GM12864 (cell line): Measurements from ENCODE around the gene FAM241B.

Source experiments
- DNase-seq: peaks from one replicate; pipeline ENCODE4 v3.0.0-alpha.2; 2011; ENCODE audit warnings: low read depth
- H3K4me3 ChIP-seq: 2 replicates; pipeline ENCODE4 v1.5.1; 2011; ENCODE audit warnings: mild to moderate bottlenecking, low read depth, low read length, control low read depth
- TF ChIP-seq, protein P1 (sequence below): IDR thresholded peaks from 2 replicates; pipeline ENCODE4 v1.5.1; 2011; ENCODE audit warnings: low read depth, mild to moderate bottlenecking, moderate library complexity, low read length, control low read depth, inconsistent platforms; ENCODE audit errors: missing control alignments

The FAM241B gene

DNA sequence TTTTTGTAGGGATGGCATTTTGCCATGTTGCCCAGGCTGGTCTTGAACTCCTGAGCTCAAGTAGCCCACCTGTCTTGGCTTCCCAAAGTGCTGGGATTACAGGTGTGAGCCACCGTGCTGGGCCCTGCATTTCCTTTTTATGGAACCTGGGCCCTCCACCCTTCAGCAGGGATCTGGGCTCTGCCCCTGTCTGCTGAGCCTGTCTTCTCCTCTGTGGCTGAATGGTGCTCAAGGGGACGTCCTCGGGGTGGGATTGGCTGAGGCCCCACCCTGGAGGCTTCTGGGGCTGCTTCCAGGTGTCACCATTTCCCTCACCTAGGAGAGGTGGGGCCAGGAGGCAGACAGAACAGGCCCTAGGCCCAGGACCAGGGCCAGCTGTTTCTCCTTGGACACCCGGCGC, 18.4 kb downstream of the FAM241B start:
- no peak overlapping the region for H3K4me3 ChIP-seq
- DNase-seq = no peak
- TF ChIP-seq, protein P1, sequence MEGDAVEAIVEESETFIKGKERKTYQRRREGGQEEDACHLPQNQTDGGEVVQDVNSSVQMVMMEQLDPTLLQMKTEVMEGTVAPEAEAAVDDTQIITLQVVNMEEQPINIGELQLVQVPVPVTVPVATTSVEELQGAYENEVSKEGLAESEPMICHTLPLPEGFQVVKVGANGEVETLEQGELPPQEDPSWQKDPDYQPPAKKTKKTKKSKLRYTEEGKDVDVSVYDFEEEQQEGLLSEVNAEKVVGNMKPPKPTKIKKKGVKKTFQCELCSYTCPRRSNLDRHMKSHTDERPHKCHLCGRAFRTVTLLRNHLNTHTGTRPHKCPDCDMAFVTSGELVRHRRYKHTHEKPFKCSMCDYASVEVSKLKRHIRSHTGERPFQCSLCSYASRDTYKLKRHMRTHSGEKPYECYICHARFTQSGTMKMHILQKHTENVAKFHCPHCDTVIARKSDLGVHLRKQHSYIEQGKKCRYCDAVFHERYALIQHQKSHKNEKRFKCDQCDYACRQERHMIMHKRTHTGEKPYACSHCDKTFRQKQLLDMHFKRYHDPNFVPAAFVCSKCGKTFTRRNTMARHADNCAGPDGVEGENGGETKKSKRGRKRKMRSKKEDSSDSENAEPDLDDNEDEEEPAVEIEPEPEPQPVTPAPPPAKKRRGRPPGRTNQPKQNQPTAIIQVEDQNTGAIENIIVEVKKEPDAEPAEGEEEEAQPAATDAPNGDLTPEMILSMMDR = no peak

DNA sequence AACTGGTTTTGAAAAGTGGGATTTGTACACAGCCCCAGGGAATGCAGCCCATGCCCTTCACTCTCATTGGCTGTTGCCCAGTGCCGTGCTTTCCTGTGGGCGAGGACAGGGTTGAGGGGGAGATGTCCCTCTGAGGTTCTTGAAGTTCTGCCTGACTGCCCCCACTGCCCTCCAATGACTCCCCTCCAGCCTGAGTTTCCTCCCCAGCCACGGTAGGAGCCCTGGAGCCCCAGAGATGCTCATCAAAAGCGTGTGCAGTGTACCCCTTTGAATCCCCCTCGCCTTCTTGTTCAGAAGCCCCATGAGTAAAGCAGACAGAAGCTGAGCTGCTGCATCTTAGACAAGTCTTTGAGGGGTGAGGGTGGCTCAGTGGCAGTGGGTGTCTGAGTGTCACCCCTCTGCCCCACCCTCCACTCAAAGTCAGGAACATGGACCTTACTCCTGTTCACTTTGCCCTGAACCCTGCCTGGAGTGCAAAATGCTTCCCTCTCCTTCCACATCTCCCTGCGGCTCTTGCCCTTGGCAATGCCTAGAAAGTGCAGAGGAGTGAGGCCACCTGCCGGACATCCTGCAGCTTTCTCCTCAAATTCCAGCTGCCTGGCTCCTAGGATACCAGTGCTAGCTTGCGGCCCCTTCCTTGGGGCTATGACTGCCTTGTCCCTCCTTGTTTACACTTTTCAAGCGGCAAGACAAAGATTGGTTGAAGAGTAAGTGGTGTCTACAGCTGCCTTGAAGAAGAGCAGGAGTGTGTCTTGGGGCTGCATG, 19.9 kb downstream of the FAM241B start:
- TF ChIP-seq, protein P1 = no peak
- DNase-seq = no peak

DNA sequence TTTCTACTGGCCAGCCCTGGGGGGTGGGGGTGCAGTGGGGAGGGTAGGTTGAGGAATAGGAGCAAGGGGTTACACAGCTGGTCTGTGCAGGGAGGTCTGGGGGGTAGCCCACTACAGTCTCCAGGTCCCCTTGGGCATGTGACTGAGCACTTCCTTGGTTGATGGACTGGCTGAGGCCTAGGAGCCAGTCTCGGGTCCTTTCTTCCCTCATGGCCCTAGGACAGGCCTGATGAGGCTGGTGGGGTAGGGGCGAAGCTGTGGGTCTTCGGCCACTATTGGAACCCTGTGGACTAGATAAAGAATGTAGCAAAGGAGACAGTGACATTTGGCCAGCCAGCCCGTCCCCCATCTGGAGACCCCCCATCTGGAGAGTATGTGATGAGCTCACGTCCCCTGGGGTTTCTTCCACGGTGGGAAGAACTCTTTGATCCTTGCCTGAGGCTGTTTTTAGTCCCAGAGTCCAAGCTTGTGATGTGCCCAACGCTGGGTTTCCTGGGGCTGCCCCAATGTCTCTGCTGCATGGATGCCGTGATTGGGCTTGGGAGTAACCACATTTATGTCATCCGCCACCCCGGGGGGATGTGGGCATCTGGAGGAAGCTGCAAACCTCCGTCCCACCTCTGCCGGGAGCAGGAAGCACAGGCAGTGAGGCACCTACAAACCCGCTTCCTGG, 20.7 kb downstream of the FAM241B start:
- TF ChIP-seq, protein P1 = no peak
- no peak for DNase-seq
- H3K4me3 ChIP-seq = no peak overlapping the region

More for the DNA sequence above, 19.9 kb downstream of the FAM241B start:
- no peak overlapping the region for H3K4me3 ChIP-seq

DNA sequence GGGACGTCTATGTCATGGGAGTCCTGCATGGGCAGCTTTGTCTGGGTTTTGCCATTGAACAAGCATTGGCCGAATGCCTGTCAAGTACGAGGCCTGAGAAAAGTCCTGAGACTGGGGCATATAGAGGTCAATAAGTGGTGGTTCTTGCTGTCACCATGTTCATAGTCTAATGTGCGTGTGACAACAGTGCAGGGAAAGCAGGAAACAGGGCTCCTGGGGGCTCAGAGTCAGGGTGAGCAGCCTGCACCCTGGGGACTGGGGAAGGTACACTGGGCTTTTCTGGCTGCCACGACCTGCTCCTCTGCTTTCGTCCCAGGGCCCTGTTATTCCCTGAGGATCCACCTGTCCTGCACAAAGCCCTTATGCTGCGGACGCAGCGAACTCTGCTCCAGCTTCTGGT, 21.3 kb downstream of the FAM241B start:
- TF ChIP-seq, protein P1 = no peak
- no peak for DNase-seq
- no peak overlapping the region for H3K4me3 ChIP-seq

DNA sequence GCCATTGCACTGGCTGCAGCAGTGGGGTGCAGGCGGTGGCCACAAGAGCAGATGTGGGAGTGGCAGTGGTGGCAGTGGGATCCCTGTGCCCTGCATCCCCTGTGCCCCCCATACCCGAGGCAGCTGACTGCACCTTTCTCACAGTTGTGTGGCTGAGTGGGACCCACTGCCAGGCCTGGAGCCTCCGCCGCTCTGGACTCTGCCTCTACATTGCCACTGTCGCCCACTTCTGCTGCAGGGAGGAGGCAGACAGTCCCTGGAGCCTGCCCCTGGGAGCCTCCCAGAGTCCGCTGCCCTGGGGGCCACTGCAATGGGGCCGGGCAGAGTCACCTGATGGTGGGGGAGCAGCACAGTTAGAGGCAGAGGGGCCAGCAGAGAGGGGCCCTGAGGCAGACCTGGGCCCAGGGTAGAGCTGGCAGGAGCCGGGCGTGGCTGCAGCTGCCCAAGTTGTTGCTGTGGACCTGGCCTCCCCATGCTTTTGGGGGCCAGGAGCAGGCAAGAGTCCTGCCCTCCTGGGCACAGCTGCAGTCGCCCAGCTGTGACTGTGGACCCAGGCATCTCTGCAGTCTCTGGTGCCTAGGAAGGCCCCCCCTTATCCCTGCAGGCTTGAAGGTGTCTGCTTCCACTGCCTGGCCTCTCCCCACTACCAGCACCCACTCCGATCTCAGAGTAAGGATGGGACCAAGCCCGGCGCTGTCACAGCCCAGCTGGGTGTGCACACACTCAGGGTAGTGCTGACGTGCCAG, 22.2 kb downstream of the FAM241B start:
- TF ChIP-seq, protein P1 = no peak
- no peak overlapping the region for H3K4me3 ChIP-seq
- no peak for DNase-seq

DNA sequence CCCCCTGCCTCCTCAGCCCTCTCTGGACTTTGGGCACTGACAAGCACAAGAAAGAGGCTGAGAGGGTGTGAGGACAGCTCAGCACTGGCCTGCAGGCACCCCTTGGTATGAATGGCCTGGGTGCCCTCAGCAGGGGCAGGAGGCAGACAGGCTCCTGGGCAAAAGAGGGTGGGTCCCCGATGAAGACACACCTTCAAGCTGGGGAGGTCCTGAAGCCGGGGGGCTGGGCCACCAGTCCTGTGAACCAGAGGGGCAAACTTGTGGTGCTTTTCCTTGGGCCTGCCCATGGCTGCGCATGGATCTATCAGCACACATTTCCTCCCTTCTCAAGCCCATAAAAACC, 22.8 kb downstream of the FAM241B start:
- DNase-seq = no peak
- H3K4me3 ChIP-seq = no peak overlapping the region
- TF ChIP-seq, protein P1 = no peak
